ENCODE measurements around the gene ADCY4. TPM values are rescaled to one million over a fixed set of nuclear protein-coding genes. Genes with fewer than 3 reads are reported as not detected.

The ADCY4 gene
- total and polyA plus RNA-seq, 2 of the 13 experiments (the other 11 are each of a cell fraction or from before 2014, with no cell fraction given): 0.03 TPM; not detected in 1

DNA sequence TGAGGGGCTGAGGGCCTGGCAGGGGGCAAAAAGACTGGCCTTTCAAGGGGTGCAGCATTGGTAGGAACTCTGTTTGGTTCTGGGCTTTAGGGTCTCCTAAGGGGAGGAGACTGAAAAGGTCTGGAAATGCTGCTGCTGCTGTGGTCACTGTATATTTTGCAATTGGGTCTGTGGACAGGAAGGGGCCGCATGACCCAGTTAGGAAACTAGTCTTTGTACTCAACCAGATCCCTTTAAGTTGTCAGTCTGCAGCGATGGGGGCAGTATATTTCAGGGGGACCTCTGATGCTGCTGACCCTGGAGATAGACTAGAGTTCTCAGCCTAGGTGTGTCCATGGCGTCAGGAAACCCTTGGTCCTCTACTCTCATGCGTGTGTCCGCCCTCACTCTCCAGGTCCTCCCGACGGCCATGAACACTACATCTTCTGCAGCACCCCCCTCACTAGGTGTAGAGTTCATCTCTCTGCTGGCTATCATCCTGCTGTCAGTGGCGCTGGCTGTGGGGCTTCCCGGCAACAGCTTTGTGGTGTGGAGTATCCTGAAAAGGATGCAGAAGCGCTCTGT is 19.5 kb downstream of the ADCY4 start (continued):
- peak; percentile 84 for TF ChIP-seq ZSCAN25 (CRISPR knock-in tag; IDR thresholded peaks at IDR 0.05)
- peak; percentile 12; the same call in 1 of the 2 replicates for TF ChIP-seq ZNF607 (CRISPR knock-in tag; IDR thresholded peaks at IDR 0.05; ENCODE audit: borderline replicate concordance)
- TF ChIP-seq ZNF281 (CRISPR knock-in tag; IDR thresholded peaks at IDR 0.05; ENCODE audit: borderline replicate concordance): peak; percentile 34
- TF ChIP-seq MTERF4 (CRISPR knock-in tag; IDR thresholded peaks at IDR 0.05): no peak
- peak; percentile 17; the same call in 1 of the 2 replicates for TF ChIP-seq SRF (IDR thresholded peaks at IDR 0.05; ENCODE audit: low read depth, low read length)
- peak; percentile 94; the same call in 1 of the 2 replicates for TF ChIP-seq ZNF737 (CRISPR knock-in tag; IDR thresholded peaks at IDR 0.05; ENCODE audit: borderline replicate concordance)
- TF ChIP-seq, protein P1, sequence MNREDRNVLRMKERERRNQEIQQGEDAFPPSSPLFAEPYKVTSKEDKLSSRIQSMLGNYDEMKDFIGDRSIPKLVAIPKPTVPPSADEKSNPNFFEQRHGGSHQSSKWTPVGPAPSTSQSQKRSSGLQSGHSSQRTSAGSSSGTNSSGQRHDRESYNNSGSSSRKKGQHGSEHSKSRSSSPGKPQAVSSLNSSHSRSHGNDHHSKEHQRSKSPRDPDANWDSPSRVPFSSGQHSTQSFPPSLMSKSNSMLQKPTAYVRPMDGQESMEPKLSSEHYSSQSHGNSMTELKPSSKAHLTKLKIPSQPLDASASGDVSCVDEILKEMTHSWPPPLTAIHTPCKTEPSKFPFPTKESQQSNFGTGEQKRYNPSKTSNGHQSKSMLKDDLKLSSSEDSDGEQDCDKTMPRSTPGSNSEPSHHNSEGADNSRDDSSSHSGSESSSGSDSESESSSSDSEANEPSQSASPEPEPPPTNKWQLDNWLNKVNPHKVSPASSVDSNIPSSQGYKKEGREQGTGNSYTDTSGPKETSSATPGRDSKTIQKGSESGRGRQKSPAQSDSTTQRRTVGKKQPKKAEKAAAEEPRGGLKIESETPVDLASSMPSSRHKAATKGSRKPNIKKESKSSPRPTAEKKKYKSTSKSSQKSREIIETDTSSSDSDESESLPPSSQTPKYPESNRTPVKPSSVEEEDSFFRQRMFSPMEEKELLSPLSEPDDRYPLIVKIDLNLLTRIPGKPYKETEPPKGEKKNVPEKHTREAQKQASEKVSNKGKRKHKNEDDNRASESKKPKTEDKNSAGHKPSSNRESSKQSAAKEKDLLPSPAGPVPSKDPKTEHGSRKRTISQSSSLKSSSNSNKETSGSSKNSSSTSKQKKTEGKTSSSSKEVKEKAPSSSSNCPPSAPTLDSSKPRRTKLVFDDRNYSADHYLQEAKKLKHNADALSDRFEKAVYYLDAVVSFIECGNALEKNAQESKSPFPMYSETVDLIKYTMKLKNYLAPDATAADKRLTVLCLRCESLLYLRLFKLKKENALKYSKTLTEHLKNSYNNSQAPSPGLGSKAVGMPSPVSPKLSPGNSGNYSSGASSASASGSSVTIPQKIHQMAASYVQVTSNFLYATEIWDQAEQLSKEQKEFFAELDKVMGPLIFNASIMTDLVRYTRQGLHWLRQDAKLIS (CRISPR knock-in tag; IDR thresholded peaks at IDR 0.05): 0 out of 2 replicates have a peak, but pooled peaks have one; percentile 10
- no peak for TF ChIP-seq TFDP2 (CRISPR knock-in tag; IDR thresholded peaks at IDR 0.05)
- 0 out of 2 replicates have a peak, but pooled peaks have one; percentile 16 for TF ChIP-seq MIER3 (CRISPR knock-in tag; IDR thresholded peaks at IDR 0.05; ENCODE audit: borderline replicate concordance)
- TF ChIP-seq TSC22D2 (CRISPR knock-in tag; IDR thresholded peaks at IDR 0.05; ENCODE audit: borderline replicate concordance): peak; percentile 11; the same call in 1 of the 2 replicates
- no peak for TF ChIP-seq NFIC (IDR thresholded peaks at IDR 0.05; ENCODE audit: low read length)
- TF ChIP-seq MYNN (CRISPR knock-in tag; IDR thresholded peaks at IDR 0.05; ENCODE audit: low read depth): no peak
- peak; percentile 46; the same call in 1 of the 2 replicates for TF ChIP-seq ZNF431 (CRISPR knock-in tag; IDR thresholded peaks at IDR 0.05; ENCODE audit: borderline replicate concordance, low read depth)
- peak; percentile 73; the same call in 1 of the 2 replicates for TF ChIP-seq SMAD9 (CRISPR knock-in tag; IDR thresholded peaks at IDR 0.05)
- TF ChIP-seq, protein P2, sequence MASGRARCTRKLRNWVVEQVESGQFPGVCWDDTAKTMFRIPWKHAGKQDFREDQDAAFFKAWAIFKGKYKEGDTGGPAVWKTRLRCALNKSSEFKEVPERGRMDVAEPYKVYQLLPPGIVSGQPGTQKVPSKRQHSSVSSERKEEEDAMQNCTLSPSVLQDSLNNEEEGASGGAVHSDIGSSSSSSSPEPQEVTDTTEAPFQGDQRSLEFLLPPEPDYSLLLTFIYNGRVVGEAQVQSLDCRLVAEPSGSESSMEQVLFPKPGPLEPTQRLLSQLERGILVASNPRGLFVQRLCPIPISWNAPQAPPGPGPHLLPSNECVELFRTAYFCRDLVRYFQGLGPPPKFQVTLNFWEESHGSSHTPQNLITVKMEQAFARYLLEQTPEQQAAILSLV (CRISPR knock-in tag; IDR thresholded peaks at IDR 0.05; ENCODE audit: borderline replicate concordance): peak; percentile 40; the same call in 1 of the 2 replicates
- 0 out of 2 replicates have a peak, but pooled peaks have one; percentile 4 for TF ChIP-seq POLR2AphosphoS2 (IDR thresholded peaks at IDR 0.05; ENCODE audit: low read depth, low read length)
- no peak for TF ChIP-seq CENPX (CRISPR knock-in tag; IDR thresholded peaks at IDR 0.05)

Data from HepG2 (cell line).